HG02840 (cell line): Measurements from ENCODE around the gene UBL3.
A peak's percentile ranks its signal among the peaks of the same experiment; 100 is the strongest.

Experiments
- ATAC-seq: cut with Tn5 transposase; IDR thresholded peaks from one replicate; pipeline ENCODE4 v1.9.1; 2021; ENCODE audit warnings: mild to moderate bottlenecking, moderate library complexity, moderate number of reproducible peaks; ENCODE audit not compliant: unreplicated experiment, low FRiP score

The UBL3 gene

GRCh38 chr13:29858231-29858630 is 7.8 kb upstream of the UBL3 start:
- ATAC-seq, result no peak

GRCh38 chr13:29857085-29857484 is 6.7 kb upstream of the UBL3 start:
- no peak for ATAC-seq

DNA sequence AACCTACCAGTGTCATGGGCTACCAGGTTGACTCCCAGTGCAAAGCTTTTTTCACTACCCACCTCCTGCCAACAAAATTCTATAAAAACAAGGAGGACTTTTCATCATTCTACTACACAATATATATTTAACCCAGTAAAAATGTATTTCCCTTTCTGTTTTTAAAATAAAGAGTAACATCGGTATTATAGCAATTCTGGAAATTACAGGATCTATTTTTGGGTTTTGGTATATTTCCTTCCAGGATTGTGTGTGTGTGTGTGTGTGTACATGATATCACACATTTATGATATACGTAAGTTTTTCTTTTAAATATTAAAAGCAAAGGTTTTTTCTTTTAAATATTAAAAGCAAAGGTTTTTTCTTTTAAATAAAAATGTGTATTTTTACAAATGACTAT is 6.0 kb upstream of the UBL3 start:
- ATAC-seq, result no peak

DNA sequence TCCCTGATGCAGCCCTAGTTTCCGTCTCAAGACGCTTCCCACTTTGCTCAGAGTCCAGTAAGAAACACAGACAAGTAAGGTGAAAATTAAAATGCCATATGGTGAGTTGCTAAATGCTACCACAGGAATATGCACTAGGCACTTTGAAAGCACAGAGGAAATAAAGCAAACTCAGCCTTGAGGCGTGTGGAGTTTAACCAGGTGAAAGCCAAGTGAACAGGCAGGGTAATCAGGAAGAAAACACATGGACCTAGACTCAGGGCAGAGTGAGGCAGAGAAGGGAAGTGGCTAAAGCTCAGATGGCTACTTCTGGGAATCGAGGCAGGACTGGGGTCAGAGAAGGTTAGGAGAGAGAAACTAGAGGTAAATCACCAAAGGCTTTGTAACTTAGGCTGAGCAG is 5.4 kb upstream of the UBL3 start:
- no peak for ATAC-seq

GRCh38 chr13:29855009-29855408 is 4.6 kb upstream of the UBL3 start:
- no peak for ATAC-seq

DNA sequence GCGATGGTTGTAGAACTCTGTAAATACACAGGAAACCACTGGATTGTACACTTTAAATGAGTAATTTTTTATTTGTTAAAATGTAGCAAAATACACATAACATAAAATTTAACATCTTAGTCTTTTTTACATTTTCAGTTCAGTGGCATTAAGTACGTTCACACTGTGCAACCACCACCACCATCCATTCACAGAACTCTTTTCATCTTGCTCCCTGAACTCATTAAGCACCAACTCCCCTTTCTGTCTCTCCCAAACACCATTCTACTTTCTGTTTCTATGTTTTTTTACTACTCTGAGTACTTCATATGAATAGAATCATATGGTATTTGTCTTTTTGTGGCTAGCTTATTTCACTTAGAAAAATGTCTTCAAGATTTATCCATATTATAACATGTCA is 2.7 kb upstream of the UBL3 start:
- no peak for ATAC-seq

DNA sequence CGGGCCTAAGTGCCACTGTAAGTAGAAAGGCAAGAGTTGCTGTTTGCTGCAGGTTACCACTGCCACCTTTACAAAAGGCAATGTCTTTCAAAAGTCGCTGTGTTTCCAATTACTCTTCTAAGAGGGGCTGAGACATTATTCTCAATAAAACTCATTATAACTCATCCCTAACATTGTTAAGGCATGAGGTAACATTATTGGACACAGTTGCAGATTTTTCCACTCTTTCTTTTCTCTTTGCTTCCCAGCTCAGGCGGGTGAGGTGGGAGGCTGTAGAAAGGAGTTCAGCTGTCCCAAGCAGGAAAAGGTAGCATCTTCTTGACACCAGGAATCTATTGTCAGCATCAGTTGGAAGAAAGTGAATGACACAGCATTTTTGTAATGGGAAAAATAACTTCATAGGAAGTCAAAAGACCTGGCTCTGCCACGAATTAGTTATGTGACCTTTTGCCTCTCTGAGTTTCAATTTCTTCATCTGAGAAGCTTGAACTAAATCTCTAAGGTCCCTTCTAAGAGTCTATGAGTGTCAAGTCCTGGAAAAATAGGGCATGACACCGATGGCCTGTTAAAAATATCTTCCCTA is 2.1 kb upstream of the UBL3 start:
- no peak for ATAC-seq

- ATAC-seq, result peak; percentile 2
Measured at GRCh38 chr13:29849731-29850212, 645 bp downstream of the UBL3 start.

- no peak for ATAC-seq
Measured at GRCh38 chr13:29849071-29849631, 1.3 kb downstream of the UBL3 start.

- no peak for ATAC-seq
Measured at GRCh38 chr13:29847501-29847983, 2.9 kb downstream of the UBL3 start.

DNA sequence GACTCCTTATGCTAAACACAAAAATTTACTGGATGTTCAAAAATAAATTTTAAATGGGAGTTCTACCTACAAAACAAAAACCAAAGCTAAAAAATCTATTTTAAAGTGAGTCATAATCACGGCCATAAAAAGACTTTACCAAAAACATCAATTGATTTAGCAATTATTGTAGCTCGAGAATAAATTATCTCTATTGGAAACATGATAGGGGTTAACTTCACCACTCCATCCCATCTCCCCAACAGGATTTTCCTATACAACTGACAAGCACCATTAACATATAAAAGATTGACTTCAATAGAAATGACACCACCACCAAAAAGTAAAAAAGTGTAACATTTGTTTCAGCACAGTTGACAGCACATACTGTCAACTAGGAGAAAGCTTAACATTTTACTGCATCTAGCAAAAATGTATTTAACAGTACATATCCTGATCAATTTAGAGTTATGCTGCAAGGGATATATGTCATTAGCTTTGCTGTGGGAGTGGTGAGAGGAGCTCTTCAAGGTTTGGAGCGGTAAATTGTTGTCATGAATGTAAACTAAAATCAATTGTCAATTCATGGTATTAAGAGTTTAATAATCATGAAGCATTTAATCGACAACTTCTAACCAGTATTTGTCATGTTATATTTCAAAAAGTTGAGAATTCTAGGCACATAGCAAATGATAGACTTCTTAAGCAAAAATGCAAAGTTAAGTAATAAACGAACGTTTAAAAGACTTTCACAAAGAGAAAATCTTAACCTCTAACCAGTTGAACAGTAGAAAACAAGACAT is 3.8 kb downstream of the UBL3 start:
- no peak for ATAC-seq

DNA sequence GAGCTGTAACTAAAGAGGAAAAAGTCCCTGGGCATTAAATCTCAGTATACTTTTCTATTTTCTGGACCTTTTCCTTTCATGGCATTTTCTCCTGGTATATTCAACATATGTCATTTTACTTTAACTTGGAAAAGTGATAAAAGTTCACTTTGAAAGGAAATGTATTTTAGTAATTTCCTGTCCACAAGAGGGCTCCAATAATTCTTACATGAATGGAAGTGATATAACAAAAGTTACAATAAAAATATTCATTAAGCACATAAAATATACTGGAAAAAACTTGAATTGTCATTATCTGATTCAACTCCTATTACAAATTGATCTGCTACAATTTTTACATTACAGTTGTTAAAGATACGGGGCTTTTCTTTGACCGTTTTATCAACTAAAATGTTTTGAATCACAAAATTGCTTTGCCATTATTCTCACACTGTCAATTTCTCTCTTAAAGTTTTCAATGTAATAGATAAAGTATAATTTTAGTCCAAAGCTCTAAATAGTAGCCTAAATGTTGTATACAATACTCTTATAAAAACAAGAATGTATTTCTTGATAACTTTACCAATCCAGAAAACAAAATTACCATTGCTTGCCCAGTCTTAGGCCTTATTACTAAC is 4.9 kb downstream of the UBL3 start:
- ATAC-seq, result no peak

GRCh38 chr13:29844441-29844840 is 6.0 kb downstream of the UBL3 start:
- ATAC-seq, result no peak

DNA sequence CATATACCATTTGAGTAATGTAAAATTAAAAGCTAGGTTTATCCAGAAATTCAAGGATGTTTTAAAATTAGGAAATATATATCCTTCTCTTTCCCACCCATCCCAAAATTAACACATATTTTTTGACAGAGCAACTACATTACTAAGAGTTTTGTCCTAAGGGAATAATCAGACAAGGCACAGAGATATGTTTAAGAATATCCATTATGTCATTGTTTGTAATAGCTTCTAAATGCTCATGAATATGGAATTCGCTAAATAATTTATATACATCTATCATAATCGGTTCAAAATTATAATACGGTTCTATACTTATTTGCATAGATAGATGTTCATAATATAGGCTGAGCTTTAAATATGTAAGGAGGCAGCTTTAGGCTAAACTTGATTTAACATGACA is 9.8 kb downstream of the UBL3 start:
- no peak for ATAC-seq

DNA sequence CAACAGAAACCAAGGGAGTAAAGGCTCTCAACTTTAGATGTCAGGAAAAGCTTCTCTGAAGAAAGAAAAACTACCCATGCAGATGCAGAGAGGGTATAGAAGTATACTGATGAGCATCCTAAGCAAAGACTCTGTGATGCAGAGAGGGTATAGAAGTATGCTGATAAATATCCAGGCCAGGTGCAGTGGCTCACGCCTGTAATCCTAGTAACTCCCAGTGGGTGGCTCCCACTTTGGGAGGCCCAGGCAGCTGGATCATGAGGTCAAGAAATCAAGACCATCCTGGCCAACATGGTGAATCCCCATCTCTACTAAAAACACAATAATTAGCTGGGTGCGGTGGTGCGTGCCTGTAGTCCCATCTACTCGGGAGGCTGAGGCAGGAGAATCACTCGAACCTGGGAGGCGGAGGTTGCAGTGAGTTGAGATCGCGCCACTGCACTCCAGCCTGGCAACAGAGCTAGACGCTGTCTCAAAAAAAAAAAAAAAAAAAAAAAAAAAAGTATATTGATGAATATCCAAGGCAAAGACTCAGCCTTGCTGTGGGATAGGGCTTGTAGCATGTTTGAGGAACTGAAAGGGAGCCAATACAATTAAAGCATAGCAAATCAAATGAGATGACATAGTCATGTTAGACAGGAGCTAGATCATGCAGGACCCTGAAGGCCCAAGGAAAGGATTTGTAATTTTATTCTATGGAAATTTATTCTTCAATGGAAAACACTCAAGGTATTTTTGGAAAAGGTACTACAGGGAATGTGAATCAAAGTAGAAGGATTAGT is 14.9 kb downstream of the UBL3 start:
- no peak for ATAC-seq

DNA sequence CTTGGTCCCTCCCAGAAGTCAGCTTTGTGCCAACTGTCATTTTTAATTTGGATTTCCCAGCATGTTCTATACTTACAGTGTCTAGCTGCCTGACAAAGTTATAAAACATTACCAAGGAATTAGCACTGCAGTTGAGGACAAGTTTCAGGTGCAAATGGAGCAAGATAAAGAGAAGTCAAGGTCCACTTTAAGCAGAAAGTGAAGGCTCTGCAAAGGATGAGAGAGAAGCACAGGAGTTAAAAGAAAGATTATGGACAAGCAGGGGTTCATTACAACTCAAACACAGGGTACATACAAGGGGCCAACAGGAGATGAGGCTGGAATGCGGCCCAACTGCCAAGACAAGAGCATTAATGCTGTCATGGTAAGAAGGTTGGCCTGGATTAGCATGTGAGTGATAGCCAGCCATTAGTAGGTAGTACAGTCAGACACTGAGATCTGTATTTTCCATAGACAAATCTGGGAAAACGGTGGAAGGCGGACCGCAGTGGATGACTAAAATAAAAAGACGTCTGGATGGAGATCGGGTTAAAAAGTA is 17.6 kb downstream of the UBL3 start:
- ATAC-seq, result no peak

DNA sequence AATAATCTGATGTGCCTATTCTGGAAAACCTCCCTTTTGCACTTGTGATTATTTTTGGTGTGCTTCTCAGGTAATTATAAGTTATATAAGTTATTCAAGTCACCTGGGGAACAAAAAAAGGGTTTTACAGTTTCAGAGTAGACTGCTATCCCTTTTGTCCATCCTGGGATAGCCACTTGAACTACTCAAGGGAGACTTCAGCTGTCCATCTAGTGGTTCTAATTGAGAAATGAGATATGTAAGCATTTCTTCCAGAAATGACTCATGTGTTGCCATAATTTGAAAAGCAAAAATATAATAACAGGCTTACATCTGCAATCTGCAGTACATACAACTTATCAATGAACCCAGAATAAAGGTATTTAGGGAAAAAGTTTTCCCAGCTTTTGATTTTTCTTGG is 20.4 kb downstream of the UBL3 start:
- no peak for ATAC-seq

DNA sequence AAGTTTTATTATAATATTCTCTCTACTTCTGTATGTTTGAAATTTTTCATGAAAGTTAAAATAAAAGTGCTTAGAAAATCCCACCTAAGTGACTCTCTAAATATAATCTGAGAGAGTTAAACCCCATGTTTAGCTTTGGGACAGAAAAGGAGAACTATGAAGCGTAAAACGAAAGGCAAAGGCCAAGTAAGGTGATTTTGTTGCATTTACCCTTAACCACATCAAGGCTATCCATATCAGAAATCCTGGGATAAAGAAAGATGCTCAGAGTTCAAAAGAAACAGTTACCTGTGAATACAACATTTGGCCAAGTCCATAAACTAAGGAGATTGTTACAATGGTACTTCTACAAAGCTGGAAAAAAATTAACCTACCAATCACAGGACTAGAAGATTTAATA is 31.3 kb downstream of the UBL3 start:
- ATAC-seq, result no peak

GRCh38 chr13:29817604-29818378 is 32.6 kb downstream of the UBL3 start:
- ATAC-seq, result peak; percentile 86

DNA sequence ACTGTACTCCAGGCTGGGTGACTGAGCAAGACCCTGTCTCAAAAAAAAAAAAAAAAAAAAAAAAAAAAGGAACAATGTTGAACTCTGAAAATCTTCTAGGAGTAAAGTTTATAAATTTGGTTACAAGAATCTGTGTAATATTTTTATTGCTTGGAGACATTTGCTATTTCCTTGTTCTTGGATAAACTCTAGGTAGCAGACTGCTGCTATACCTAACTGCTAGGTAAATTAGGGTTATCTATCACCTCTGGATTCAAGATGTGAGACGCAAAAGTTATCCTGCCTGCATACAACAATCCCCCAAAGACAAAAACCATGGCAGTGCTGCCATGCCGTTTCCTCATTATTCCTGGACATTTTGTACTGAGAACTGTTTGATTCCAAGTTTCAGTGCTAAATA is 33.7 kb downstream of the UBL3 start:
- ATAC-seq, result no peak
